SK-N-SH (cell line): Measurements from ENCODE around the gene OMP.

ENCODE experiments used
- TAF1 ChIP-seq: IDR thresholded peaks from 2 replicates; pipeline ENCODE4 v1.6.1; 2012; ENCODE audit warnings: low read depth, mild to moderate bottlenecking, low read length, moderate library complexity, borderline replicate concordance
- TF ChIP-seq, protein P1 (sequence below): fragments of 200-600 bp; sonication (generic); IDR thresholded peaks from 2 replicates; pipeline ENCODE4 v1.6.1; 2017; ENCODE audit warnings: antibody characterized with exemption, mild to moderate bottlenecking, moderate library complexity
- TF ChIP-seq, protein P2 (sequence below): IDR thresholded peaks from 2 replicates; pipeline ENCODE4 v1.4.0; 2012; ENCODE audit warnings: low read depth, borderline replicate concordance

DNA sequence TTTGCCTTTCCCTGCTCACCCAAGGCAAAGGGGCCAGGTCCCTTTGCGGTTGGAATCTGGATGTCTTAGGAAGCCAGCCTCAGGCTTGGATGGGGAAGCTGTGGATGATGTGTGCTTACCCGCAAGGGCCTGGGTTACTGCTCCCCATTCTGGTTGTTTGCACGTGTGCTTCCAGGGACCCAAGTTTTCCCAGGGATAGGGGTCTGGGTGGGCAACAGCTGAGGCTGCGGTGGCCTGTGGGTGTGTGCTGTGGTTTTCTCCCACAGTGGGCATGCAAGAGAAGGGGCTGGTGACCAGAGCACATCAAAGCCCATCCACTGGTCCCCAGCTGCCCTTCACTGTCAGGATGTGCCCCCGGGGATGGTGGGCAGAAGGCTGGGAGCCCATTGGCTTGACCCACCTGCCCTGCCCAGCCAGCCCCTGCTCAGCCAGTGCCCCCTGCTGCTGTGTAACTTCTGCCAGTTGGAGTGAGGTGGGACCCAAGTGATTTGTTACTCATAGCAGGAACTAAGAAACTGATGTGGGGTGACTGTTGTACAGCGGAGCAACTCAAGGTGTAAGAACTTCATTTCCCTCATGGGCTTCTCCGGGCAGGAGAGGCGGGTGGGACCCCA, 32.6 kb upstream of the OMP start:
- TF ChIP-seq, protein P1, sequence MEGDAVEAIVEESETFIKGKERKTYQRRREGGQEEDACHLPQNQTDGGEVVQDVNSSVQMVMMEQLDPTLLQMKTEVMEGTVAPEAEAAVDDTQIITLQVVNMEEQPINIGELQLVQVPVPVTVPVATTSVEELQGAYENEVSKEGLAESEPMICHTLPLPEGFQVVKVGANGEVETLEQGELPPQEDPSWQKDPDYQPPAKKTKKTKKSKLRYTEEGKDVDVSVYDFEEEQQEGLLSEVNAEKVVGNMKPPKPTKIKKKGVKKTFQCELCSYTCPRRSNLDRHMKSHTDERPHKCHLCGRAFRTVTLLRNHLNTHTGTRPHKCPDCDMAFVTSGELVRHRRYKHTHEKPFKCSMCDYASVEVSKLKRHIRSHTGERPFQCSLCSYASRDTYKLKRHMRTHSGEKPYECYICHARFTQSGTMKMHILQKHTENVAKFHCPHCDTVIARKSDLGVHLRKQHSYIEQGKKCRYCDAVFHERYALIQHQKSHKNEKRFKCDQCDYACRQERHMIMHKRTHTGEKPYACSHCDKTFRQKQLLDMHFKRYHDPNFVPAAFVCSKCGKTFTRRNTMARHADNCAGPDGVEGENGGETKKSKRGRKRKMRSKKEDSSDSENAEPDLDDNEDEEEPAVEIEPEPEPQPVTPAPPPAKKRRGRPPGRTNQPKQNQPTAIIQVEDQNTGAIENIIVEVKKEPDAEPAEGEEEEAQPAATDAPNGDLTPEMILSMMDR: no peak
- TF ChIP-seq, protein P2, sequence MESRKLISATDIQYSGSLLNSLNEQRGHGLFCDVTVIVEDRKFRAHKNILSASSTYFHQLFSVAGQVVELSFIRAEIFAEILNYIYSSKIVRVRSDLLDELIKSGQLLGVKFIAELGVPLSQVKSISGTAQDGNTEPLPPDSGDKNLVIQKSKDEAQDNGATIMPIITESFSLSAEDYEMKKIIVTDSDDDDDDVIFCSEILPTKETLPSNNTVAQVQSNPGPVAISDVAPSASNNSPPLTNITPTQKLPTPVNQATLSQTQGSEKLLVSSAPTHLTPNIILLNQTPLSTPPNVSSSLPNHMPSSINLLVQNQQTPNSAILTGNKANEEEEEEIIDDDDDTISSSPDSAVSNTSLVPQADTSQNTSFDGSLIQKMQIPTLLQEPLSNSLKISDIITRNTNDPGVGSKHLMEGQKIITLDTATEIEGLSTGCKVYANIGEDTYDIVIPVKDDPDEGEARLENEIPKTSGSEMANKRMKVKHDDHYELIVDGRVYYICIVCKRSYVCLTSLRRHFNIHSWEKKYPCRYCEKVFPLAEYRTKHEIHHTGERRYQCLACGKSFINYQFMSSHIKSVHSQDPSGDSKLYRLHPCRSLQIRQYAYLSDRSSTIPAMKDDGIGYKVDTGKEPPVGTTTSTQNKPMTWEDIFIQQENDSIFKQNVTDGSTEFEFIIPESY: no peak
- TF ChIP-seq TAF1: no peak
